Pancreas (tissue), 10 donors: ENCODE measurements around the gene RFWD3. TPM values are rescaled to one million over a fixed set of nuclear protein-coding genes. Genes with fewer than 3 reads are reported as not detected.

Experiments used
- ATAC-seq, 4 donors: fragments of 200-7000 bp; cut with Tn5 transposase; one replicate each; pipeline versions ENCODE4 v1.8.0 to v1.9.1; 2020; ENCODE audit warnings: mild to moderate bottlenecking in 4 of 4, moderate library complexity in 4 of 4
- DNase-seq, 6 donors: peaks; one replicate each; pipeline ENCODE4 v3.0.0-alpha.2; 2020
- FAIRE-seq: peaks from 2 replicates; lab custom pipeline; 2012; peaks lifted over from hg19 to GRCh38; lab: Jason Lieb, UNC
- H3K27ac ChIP-seq, 4 donors: fragments of 200-600 bp; sonication (generic); 1 replicate in 3 of 4; 2 replicates in 1 of 4; pipeline versions ENCODE4 v1.5.0 to v1.8.0; 2020
- H3K27me3 ChIP-seq, 4 donors: fragments of 200-600 bp; one replicate each; pipeline ENCODE4 v1.8.0; 2021
- H3K36me3 ChIP-seq, 3 donors: fragments of 200-600 bp; sonication (generic) in 1 of 3; one replicate each; pipeline versions ENCODE4 v1.5.0 to v1.8.0; 2020 to 2021
- H3K4me1 ChIP-seq, 3 donors: fragments of 200-600 bp; one replicate each; pipeline ENCODE4 v1.8.0; 2021
- H3K4me3 ChIP-seq, 4 donors: fragments of 200-600 bp; sonication (generic) in 2 of 4; one replicate each; pipeline versions ENCODE4 v1.5.0 to v1.8.0; 2020 to 2021
- H3K9me3 ChIP-seq, 4 donors: fragments of 200-600 bp; one replicate each; pipeline ENCODE4 v1.8.0; 2021
- CTCF ChIP-seq, 4 donors: fragments of 200-600 bp; sonication (generic) in 3 of 4; IDR thresholded peaks; one replicate each; pipeline versions ENCODE4 v1.5.0 to v1.8.0; 2021; ENCODE audit warnings: antibody characterized with exemption in 4 of 4
- WGBS, 2 donors: extraction: QIAGEN DNeasy Blood & Tissue Kit; methylation state at CpG; one replicate each; pipeline ENCODE4 v1.1.7; 2013; 5-methylcytosine and 5-hydroxymethylcytosine counted together
- intact Hi-C, 3 donors: fragments of 100-400 bp; cut with DNase I; formaldehyde crosslinking; loops; one replicate each; pipeline versions ENCODE4 v1.11.1 to v1.14.2; 2022
- polyA plus RNA-seq, 2 donors: library from polyadenylated mRNA; stranded (reverse); fragments of 200-250 nt; gene quantifications; one replicate each; pipeline ENCODE4 v1.2.3, GENCODE V29; 2013
- total RNA-seq, 6 donors: library from RNA; stranded (reverse); fragmentation: NEBNext Ultra II Directional in 4 of 6; extraction: Animal tissue kit (Norgen Biotek cat#: 25700) in 4 of 6; gene quantifications; one replicate each; pipeline versions ENCODE4 v1.2.1 to v1.2.4, GENCODE V29; 2021 to 2023
- donor health status: healthy with polysubstance abuse.
- donor health status: DM: no; HTN: no; CAD: no; lungs with moderate emphysema.
- donor health status: DM: no; HTN: no; CAD: no.
- donor health status: control.
- donor health status: control.
- donor health status: Bipolar disorder and iron deficiency.
- donor health status: DM: yes; HTN: yes; CAD: no.
- donor health status: DM: no; HTN: no; CAD: no.
- donor health status: DM: no; HTN: no; CAD: no.
- donor health status: DM: yes; HTN: yes; CAD: no.

Gene RFWD3
- total and polyA plus RNA-seq, 8 donors, result 3.7 to 14.0 (median 7.1) TPM

GRCh38 chr16:74608381-74608780, 58.3 kb downstream of the RFWD3 start:
- no peak for TF ChIP-seq CTCF (IDR thresholded peaks at IDR 0.05)
- Histone ChIP-seq H3K36me3 (no peaks in the 10 kb centered on the region), H3K27me3 (no peaks in the 10 kb centered on the region), H3K27ac (peak overlapping the region in 3 of 4 donors; percentile 94 to 98 (median 97)), H3K4me1 (peaks cover 16 to 37% (median 21%) of the 10 kb centered on the region in 3 donors), H3K4me3 (no peak overlapping the region), H3K9me3 (no peaks in the 10 kb centered on the region)
- DNase-seq, result peak in 3 of 6 donors; percentile 34 to 48 (median 42)
- peak in 3 of 4 donors; percentile 20 to 28 (median 22) for ATAC-seq
- whole genome bisulfite sequencing, 2 donors, result 33% methylated on average over 6 of the region's 6 CpGs
- intact Hi-C loops, result no loop called here
- no peak for FAIRE-seq

DNA sequence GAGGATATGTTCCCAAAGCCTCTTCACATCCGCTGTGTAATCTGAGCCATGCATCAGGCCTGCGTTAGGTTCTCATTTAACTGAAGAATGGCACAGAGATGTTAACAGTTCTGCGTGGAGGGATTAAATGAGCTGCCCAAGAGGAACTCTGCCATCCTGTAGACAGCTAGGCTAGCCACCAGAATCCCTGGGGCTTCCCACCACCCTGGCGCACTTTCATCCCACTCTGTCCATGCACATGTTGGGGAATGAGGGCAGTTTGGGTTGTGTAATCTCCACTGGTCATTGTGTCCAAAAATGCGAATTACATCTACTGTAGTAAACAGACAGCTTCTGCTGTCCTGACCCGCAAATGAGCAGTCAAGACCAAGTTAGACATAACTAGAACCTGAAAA, 58.7 kb downstream of the RFWD3 start:
- WGBS, 2 donors, result 80 to 81% methylated on average over 6 of the region's 6 CpGs
- no peak for FAIRE-seq
- no peaks in the 10 kb centered on the region for H3K9me3 ChIP-seq
- no peak for ATAC-seq
- H3K4me3 ChIP-seq, result no peak overlapping the region
- H3K4me1 ChIP-seq, result peaks cover 19 to 40% (median 21%) of the 10 kb centered on the region in 3 donors
- no peak for TF ChIP-seq CTCF (IDR thresholded peaks at IDR 0.05)
- no peaks in the 10 kb centered on the region for H3K27me3 ChIP-seq
- intact Hi-C loops, result no loop called here
- peak overlapping the region in 3 of 4 donors; percentile 94 to 98 (median 97) for H3K27ac ChIP-seq
- no peaks in the 10 kb centered on the region for H3K36me3 ChIP-seq
- DNase-seq, result no peak

DNA sequence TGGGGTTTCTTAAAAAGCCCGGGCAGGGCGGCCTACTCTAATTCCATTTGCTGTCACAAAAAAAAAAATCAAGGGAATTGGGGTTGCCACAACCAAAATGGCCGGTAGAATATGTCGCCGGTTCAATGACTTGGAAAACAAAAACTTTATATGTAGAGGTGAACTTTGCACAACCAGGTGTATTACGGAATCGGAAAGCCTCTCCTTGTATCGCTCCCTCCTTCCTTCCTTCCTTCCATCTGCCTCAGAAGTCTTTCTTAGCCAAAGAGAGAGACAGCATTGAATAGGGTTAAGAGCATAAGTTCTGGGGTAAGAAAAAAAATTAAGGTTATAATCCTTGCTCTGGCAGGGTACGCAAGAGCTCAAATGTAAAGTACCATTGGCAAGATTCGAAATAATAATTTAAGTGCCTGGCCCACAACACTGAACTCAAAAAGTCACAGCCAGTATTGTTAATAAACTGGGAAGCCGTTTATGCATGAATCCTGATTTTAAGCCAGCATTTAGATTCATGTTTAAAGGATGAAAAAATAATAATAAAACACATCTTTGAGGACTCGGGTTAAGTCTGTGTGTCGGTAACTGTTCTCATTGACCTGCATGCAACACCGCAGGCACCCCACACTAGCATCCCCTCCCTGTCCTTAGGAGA, 59.2 kb downstream of the RFWD3 start:
- no peak for FAIRE-seq
- peak overlapping the region; percentile 77 to 98 (median 97) for H3K4me3 ChIP-seq
- no peaks in the 10 kb centered on the region for H3K36me3 ChIP-seq
- peak overlapping the region; percentile 94 to 98 (median 98) for H3K27ac ChIP-seq
- intact Hi-C loops, result no loop called here
- no peaks in the 10 kb centered on the region for H3K9me3 ChIP-seq
- H3K27me3 ChIP-seq, result no peaks in the 10 kb centered on the region
- peaks cover 19 to 40% (median 21%) of the 10 kb centered on the region in 3 donors for H3K4me1 ChIP-seq
- no peak for DNase-seq
- 27% methylated on average over 14 of the region's 14 CpGs for WGBS, 2 donors
- TF ChIP-seq CTCF (IDR thresholded peaks at IDR 0.05), result no peak
- ATAC-seq, result peak; percentile 33 to 67 (median 59)

- Histone ChIP-seq H3K36me3 (no peaks in the 10 kb centered on the region), H3K9me3 (no peaks in the 10 kb centered on the region), H3K27ac (peak within 1 kb of the TSS; percentile 94 to 98 (median 98)), H3K27me3 (no peaks in the 10 kb centered on the region), H3K4me1 (peaks cover 22 to 45% (median 22%) of the 10 kb centered on the region in 3 donors), H3K4me3 (peak within 1 kb of the TSS; percentile 77 to 98 (median 97))
- ATAC-seq, result peak; percentile 94 to 97 (median 96)
- peak; percentile 88 to 96 (median 91) for DNase-seq
- no peak for FAIRE-seq
- no peak for TF ChIP-seq CTCF (IDR thresholded peaks at IDR 0.05)
- 0 to 1% methylated on average over 77 of the region's 77 CpGs for WGBS, 2 donors
- intact Hi-C loops, result no loop called here
Measured at GRCh38 chr16:74606521-74607309, 60.0 kb downstream of the RFWD3 start, which contains the start of gene GLG1. Gene GLG1 (minus strand): TSS chr16:74607114. CDS start chr16:74607094, 20 bp downstream.
